ENCODE data around the gene SUCLG1. TPM values are rescaled to one million over a fixed set of nuclear protein-coding genes. Genes with fewer than 3 reads are reported as not detected.

The SUCLG1 gene
- total RNA-seq, 1 donor from 2014 or later, result 52.7 TPM

GRCh38 chr2:84383271-84383670, 75.8 kb downstream of the SUCLG1 start:
- intact Hi-C loops (cut with DNase I), result no loop called here
- no peak for ATAC-seq
- no peak for DNase-seq

GRCh38 chr2:84380875-84381274, 78.2 kb downstream of the SUCLG1 start:
- DNase-seq (no peak), ATAC-seq (no peak)
- no peak for TF ChIP-seq CTCF (IDR thresholded peaks at IDR 0.05)
- H3K27me3 ChIP-seq, result no peaks in the 10 kb centered on the region
- no peak overlapping the region for H3K4me3 ChIP-seq
- no peaks in the 10 kb centered on the region for H3K9me3 ChIP-seq
- no peaks in the 10 kb centered on the region for H3K4me1 ChIP-seq
- H3K27ac ChIP-seq, result no peak overlapping the region
- intact Hi-C loops (cut with DNase I), result no loop called here
- no peaks in the 10 kb centered on the region for H3K36me3 ChIP-seq

More at GRCh38 chr2:84383271-84383670, 75.8 kb downstream of the SUCLG1 start:
- no peak for TF ChIP-seq CTCF (IDR thresholded peaks at IDR 0.05)
- Histone ChIP-seq H3K4me3 (no peak overlapping the region), H3K27ac (no peak overlapping the region), H3K27me3 (no peaks in the 10 kb centered on the region), H3K4me1 (no peaks in the 10 kb centered on the region), H3K36me3 (no peaks in the 10 kb centered on the region), H3K9me3 (no peaks in the 10 kb centered on the region)

DNA sequence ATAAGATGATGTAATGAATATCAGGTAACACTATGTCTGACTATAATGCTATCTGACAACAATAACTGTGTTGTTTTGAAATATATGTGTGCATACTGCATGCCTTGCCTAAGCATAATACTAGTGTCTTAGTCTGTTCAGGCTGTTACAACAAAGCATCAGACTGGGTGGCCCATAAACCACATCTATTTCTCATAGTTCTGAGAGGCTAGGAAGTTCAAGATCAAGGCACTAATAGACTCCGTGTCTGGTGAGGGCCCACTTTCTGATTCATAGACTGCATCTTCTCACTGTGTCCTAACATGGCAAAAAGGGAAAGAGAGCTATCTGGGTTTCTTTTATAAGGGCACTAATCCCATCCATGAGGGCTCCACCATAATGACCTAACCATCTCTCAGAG, 80.1 kb downstream of the SUCLG1 start:
- Histone ChIP-seq H3K27me3 (no peaks in the 10 kb centered on the region), H3K4me3 (no peak overlapping the region), H3K4me1 (no peaks in the 10 kb centered on the region), H3K9me3 (no peaks in the 10 kb centered on the region), H3K27ac (no peak overlapping the region), H3K36me3 (no peaks in the 10 kb centered on the region)
- intact Hi-C loops (cut with DNase I), result no loop called here
- no peak for TF ChIP-seq CTCF (IDR thresholded peaks at IDR 0.05)
- DNase-seq (no peak), ATAC-seq (no peak)

DNA sequence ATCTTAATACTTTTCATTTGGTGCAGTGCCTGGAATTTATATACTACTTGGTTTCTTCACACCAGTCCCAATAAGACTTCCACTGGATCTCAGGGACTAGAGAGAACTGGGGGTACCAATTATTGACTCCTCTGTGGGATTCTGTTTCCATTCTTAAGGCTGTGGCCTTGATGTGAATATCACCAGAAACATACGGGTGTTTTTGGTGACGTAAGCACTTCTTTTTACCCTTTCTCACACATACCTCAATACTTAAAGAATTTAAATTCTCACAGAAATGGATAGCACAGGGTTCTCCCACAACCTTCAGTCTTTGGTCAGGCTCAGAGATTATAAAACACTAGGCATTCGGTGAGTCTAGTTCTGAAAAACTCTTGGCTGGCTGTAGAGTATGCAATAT, 84.1 kb downstream of the SUCLG1 start:
- DNase-seq (no peak), ATAC-seq (no peak)
- H3K9me3 ChIP-seq, result no peaks in the 10 kb centered on the region
- H3K36me3 ChIP-seq, result no peaks in the 10 kb centered on the region
- intact Hi-C loops (cut with DNase I), result no loop called here
- peaks cover 3% of the 10 kb centered on the region for H3K27me3 ChIP-seq
- no peak for TF ChIP-seq CTCF (IDR thresholded peaks at IDR 0.05)
- H3K27ac ChIP-seq, result no peak overlapping the region
- no peak overlapping the region for H3K4me3 ChIP-seq
- H3K4me1 ChIP-seq, result no peaks in the 10 kb centered on the region

DNA sequence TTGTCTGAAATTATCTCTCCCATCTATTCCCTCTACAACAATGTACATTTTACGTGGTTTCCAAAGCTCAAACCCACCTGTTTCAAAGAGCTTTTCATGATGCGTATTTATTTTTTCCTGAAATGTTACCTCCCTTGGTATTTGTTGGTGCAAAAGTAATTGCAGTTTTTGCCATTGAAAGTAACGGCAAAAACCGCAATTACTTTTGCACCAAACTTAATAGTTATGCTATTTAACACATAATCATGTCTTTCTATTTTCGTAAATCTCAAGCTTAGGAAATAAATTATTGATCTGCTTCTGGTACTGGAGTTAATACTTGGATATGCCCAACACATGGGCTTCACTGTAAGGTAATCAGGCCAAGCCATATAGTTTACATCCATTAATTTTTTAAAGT, 85.2 kb downstream of the SUCLG1 start:
- no peak for TF ChIP-seq CTCF (IDR thresholded peaks at IDR 0.05)
- H3K36me3 ChIP-seq, result no peaks in the 10 kb centered on the region
- peaks cover 3% of the 10 kb centered on the region for H3K27me3 ChIP-seq
- intact Hi-C loops (cut with DNase I), result no loop called here
- H3K27ac ChIP-seq, result no peak overlapping the region
- H3K4me1 ChIP-seq, result no peaks in the 10 kb centered on the region
- no peak for DNase-seq
- H3K4me3 ChIP-seq, result no peak overlapping the region
- no peaks in the 10 kb centered on the region for H3K9me3 ChIP-seq
- ATAC-seq, result no peak

Other genes starting within 250 kb of the SUCLG1 start
- gene DNAH6, start 57.2 kb upstream of the SUCLG1 start, total RNA-seq, result 1.1 TPM

All from upper lobe of right lung (tissue), 1 donor.